ENCODE measurements around the gene IGSF6. TPM values are rescaled to one million over a fixed set of nuclear protein-coding genes. Genes with fewer than 3 reads are reported as not detected.

The IGSF6 gene
- total and polyA plus RNA-seq, 2 of the 13 experiments (the other 11 are each of a cell fraction or from before 2014, with no cell fraction given) = not detected

- TF ChIP-seq MXD3 (CRISPR knock-in tag; IDR thresholded peaks at IDR 0.05) = no peak
- TF ChIP-seq ZFP90 (CRISPR knock-in tag; IDR thresholded peaks at IDR 0.05; ENCODE audit: borderline replicate concordance) = no peak
- TF ChIP-seq SUZ12 (IDR thresholded peaks at IDR 0.05; ENCODE audit: low read depth, low read length) = no peak
- no peak for TF ChIP-seq SSRP1 (CRISPR knock-in tag; IDR thresholded peaks at IDR 0.05)
- TF ChIP-seq ZNF138 (CRISPR knock-in tag; IDR thresholded peaks at IDR 0.05; ENCODE audit: low read depth) = no peak
- no peak for TF ChIP-seq ZSCAN22 (CRISPR knock-in tag; IDR thresholded peaks at IDR 0.05)
- no peak for TF ChIP-seq ZNF337 (CRISPR knock-in tag; IDR thresholded peaks at IDR 0.05; ENCODE audit: borderline replicate concordance, low read depth)
- no peak for TF ChIP-seq STAG1 (CRISPR knock-in tag; IDR thresholded peaks at IDR 0.05)
- no peak for TF ChIP-seq HNF4G (IDR thresholded peaks at IDR 0.05; ENCODE audit: borderline replicate concordance, low read depth, low read length)
- peak; percentile 29; the same call in 1 of the 2 replicates for TF ChIP-seq HNF4G (CRISPR knock-in tag; IDR thresholded peaks at IDR 0.05; ENCODE audit: borderline replicate concordance, low read depth)
- TF ChIP-seq TFDP2 (CRISPR knock-in tag; IDR thresholded peaks at IDR 0.05) = peak; percentile 19; the same call in 1 of the 2 replicates
- TF ChIP-seq, protein P1, sequence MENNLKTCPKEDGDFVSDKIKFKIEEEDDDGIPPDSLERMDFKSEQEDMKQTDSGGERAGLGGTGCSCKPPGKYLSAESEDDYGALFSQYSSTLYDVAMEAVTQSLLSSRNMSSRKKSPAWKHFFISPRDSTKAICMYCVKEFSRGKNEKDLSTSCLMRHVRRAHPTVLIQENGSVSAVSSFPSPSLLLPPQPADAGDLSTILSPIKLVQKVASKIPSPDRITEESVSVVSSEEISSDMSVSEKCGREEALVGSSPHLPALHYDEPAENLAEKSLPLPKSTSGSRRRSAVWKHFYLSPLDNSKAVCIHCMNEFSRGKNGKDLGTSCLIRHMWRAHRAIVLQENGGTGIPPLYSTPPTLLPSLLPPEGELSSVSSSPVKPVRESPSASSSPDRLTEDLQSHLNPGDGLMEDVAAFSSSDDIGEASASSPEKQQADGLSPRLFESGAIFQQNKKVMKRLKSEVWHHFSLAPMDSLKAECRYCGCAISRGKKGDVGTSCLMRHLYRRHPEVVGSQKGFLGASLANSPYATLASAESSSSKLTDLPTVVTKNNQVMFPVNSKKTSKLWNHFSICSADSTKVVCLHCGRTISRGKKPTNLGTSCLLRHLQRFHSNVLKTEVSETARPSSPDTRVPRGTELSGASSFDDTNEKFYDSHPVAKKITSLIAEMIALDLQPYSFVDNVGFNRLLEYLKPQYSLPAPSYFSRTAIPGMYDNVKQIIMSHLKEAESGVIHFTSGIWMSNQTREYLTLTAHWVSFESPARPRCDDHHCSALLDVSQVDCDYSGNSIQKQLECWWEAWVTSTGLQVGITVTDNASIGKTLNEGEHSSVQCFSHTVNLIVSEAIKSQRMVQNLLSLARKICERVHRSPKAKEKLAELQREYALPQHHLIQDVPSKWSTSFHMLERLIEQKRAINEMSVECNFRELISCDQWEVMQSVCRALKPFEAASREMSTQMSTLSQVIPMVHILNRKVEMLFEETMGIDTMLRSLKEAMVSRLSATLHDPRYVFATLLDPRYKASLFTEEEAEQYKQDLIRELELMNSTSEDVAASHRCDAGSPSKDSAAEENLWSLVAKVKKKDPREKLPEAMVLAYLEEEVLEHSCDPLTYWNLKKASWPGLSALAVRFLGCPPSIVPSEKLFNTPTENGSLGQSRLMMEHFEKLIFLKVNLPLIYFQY (CRISPR knock-in tag; IDR thresholded peaks at IDR 0.05; ENCODE audit: borderline replicate concordance) = no peak
- TF ChIP-seq ARHGAP35 (CRISPR knock-in tag; IDR thresholded peaks at IDR 0.05; ENCODE audit: borderline replicate concordance) = peak; percentile 57; the same call in 1 of the 2 replicates
- no peak; the same call in 1 of the 2 replicates for TF ChIP-seq TIGD3 (CRISPR knock-in tag; IDR thresholded peaks at IDR 0.05; ENCODE audit: borderline replicate concordance)
- TF ChIP-seq NR2F6 (IDR thresholded peaks at IDR 0.05) = no peak
- TF ChIP-seq NR2F6 (CRISPR knock-in tag; IDR thresholded peaks at IDR 0.05) = no peak; the same call in 1 of the 2 replicates
- 0 out of 2 replicates have a peak, but pooled peaks have one; percentile 25 for TF ChIP-seq THAP11 (CRISPR knock-in tag; IDR thresholded peaks at IDR 0.05)
- no peak for TF ChIP-seq GMEB2 (CRISPR knock-in tag; IDR thresholded peaks at IDR 0.05; ENCODE audit: low read depth)
- TF ChIP-seq HOMEZ (CRISPR knock-in tag; IDR thresholded peaks at IDR 0.05; ENCODE audit: low read depth) = no peak
- TF ChIP-seq ZNF614 (CRISPR knock-in tag; IDR thresholded peaks at IDR 0.05; ENCODE audit: borderline replicate concordance) = peak; percentile 45
Measured at GRCh38 chr16:21600031-21600773, 52.2 kb downstream of the IGSF6 start (continued).
